Stimulated activated CD8-positive, alpha-beta memory T cell treated with anti-CD3 and anti-CD28 coated beads, Interleukin-15, amount 100 ng/mL, for 1 hour (primary cell): ENCODE measurements around the gene PBRM1.

Experiments
- DNase-seq: peaks from one replicate; pipeline ENCODE4 v3.0.0-alpha.2; 2020; ENCODE audit warnings: low read depth

Gene PBRM1

DNA sequence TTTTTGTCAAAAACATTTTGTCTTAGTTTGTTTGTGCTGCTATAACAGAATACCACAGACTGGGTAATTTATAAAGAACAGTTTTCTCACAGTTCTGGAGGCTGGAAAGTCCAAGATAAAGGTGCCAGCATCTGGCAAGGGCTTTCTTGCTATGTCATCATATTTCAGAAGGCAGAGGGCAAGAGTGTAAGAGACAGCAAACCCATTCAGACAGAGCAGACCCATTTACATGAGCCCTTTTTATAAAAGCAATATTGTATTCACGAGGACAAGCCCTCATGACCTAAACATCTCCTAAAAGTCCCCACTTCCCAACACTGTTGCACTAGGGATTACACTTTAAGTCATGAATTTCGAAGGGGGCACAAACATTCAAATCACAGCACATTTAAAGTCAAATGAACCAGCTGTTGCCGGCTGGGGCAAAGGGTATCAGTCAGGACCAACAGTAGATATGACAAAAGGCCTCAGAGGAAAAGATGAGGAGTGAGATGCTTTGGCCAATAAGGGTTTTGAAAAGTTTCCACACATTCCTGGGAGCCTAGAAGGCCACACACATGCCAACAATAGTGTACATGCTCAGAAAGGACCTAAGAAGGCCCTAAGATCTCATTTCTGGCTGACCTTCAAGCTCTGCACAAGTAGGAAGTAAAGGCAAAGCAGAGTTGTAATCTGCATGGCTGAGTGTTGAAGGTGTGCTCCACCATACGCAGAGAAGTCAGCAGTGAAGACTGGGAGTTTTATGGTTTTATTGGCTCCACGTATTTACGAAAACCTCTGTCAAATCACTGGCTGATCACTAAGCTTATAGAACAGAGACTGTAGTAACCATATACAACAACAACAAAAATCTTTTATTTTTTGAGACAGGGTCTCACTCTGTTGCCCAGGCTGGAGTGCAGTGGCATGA lies 111.4 kb downstream of the PBRM1 start:
- no peak for DNase-seq

DNA sequence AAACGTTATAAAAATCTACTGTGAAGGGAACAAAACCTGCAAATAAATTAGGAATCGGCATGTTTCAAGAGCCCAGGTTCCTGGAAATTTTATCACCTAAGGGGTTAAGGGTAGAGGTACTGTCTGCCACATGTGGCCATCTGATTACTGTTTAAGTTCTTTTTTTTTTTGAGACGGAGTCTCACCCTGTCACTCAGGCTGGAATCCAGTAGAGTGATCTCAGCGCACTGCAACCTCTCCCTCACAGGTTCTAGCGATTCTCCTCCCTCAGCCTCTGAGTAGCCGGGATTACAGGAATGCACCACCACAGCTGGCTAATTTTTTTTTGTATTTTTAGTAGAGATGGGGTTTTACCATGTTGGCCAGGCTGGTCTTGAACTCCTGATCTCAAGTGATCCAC lies 113.5 kb downstream of the PBRM1 start:
- DNase-seq = no peak

DNA sequence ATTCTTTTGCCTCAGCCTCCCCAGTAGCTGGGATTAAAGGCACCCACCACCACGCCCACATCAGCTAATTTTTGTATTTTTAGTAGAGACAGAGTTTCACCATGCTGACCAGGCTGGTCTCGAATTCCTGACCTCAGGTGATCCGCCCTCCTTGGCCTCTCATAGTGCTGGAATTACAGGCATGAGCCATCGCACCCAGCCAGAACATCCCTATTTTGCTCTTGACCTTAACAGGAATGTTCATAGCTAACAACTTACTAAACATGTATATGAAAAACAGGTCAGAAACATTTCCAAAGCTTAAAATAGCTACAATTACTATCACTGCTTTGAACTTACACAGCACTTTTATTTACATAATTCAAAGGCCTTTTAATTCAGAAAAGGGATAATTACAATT lies 115.6 kb downstream of the PBRM1 start:
- DNase-seq = no peak

DNA sequence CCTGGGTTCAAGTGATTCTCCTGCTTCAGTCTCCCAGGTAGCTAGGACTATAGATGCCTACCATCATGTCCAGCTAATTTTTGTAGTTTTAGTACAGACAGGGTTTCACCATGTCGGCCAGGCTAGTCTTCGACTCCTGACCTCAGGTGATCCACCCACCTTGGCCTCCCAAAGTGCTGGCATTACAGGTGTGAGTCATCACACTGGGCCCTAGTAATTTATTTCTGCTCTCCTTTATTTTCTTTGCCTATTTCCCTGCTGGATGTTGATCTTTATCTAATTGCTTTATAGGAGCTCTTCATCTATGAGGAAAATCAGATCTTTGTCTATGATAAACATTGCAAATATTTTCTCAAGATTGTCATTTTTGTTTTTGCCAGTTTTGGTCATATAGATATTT lies 117.6 kb downstream of the PBRM1 start:
- DNase-seq = no peak

DNA sequence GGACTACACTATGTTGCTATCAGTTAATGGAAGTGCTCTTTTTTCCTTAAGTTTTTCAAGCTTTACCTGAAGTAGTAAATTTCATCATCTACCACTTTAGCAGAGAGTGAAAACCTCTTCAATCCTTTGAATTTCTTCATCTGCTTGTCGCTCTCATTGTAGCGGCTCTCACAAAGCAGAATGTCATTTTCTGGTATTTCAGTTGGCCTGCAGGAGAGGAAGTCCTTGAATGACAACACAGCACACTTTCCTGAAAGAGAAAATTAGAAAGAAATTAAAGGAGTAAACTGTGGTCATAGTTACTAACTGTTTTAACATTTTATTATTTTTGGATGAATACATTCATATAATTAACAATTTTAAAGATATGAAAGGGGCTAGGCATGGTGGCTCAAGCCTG lies 121.7 kb downstream of the PBRM1 start:
- DNase-seq = no peak

DNA sequence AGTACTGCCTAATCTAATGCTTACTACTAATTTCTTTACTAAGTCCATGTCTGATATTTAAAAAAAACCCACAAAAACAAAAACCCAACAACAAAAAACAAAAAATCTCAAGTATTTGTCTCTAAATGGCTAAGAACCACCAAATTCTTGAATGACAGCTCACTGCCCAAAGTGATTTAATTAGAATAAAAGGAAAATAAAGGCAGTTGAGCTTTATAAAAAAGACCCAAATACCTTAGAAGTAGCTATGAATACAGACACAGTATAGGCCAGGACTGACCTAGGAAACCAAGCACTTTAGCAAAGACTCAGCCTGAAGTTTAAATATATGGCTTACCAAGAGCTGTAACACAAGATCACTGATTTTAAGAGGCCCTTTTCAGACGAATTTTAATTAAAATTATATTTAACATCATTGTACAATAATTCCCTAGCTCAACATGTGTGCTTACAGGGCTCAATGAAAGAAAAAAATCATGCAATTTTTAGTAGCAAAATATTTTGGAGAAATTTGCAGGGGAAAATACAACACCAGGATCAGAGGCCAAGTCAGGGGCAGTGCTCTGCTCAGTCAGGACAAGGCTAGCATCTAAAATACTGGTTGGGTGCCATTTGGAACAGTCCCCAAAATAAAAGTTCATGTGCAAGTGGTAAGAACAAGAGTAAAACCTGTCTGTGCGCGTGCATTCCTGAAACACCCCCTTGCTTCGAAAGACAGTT lies 124.5 kb downstream of the PBRM1 start:
- DNase-seq = no peak

DNA sequence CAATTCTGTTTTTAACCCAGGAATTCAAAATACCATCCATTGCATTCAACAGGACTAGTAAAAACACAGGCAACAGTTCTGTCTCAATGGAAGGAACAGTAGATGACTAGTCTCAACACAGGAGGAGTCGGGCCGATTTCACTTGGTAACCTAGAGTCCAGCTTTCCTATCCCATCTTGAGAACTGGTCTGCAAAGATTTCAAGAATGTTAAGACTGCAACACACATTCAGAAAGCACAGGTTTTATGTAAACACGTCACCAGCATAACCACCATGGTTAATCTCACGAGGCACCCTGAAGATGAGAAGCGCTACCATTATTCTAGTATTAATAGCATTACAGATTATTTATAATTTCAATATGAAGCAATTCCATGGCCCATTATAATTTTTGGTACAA lies 127.3 kb downstream of the PBRM1 start:
- DNase-seq = no peak

DNA sequence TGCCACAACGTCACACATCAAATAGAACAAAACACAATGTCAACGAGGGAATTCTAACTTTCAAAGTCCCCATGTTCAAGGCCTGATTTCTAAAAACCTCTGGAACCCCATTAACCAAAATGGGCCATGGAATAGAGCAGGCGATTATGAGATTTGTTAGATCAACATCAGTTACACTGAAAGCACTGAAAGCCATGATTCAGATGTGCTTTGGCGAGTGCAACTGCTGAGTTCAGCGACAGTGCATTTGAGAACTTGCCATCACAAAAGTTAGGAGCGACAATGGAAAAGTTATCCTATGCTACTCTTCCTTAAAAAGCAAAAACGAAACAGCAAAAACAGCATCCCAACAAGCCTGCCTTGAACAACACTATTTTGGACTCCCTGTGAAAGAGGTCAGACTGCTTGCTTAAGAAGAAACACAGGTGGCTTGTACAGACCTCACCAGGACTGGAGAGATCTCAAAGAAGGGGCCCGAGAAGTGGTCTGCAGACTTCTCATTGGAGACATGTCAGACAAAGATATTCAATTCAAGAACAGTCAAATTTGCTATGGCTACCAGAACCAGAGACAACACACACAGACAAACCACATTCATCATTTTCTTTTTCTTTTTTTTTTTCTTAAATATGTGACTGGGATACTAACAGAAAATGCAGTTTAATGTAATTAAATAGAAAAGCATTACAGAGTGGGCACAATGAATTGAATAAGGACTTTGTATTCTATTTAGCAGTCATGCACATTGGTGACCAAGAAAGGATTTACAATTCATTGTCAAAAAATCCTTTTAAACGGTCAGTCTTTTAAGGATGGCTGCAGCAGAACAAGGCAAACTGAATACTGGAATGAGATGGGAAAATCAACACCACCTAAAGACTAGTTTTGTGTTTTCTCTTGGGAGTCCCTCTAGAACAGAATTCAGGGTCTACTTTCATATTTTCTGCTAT lies 128.4 kb downstream of the PBRM1 start:
- DNase-seq = no peak

DNA sequence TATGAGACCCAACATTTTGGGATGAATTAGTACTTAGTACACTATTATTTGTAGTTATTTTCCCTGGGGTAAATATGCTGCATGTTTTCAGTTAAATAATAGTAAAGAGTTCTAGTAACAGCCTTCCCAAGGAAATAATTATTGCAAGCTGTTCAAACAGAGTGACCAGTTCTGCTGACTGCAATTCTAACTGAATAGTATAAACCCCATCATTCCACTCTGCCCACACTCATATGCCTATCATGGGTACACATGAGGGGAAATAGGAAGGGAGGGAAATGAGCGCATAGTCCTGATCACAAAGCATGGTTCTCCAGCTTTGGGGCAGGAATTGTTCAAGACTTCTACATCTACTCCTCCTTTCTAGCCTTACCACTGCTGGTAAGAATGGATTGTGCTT lies 130.7 kb downstream of the PBRM1 start:
- DNase-seq = no peak

DNA sequence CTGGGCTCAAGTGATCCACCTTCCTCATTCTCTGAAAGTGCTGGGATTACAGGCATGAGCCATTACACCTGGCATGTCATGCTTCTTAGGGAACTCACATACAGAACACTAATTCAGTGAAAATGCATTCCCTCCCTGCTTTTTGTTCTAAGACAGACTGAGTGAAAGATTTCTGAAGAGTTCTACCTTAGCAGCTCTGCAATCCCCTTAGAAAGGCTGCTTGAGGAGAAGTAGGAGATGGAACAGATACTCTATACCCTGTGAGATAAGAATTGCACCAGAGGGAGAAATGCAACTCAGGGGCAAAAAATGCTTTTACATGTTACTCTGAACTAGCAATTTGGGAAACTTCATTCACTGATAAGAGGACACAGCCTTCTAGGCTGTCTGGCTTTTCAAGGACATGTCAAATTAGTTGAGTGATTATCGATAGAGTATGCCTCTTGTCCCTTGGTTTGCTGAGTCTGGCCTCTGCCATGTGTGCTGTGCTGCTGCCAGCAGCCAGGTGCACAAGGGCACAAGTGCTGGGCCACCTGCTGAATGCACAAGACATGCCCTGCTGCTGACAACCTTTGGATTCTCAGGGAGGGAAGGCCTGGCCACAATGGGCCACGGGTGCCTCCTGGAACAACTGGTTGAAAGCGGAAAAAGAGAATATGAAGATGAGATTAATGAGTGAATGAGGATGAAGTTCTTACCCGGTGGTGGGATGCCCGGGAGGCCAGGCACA lies 131.5 kb downstream of the PBRM1 start:
- DNase-seq = no peak

DNA sequence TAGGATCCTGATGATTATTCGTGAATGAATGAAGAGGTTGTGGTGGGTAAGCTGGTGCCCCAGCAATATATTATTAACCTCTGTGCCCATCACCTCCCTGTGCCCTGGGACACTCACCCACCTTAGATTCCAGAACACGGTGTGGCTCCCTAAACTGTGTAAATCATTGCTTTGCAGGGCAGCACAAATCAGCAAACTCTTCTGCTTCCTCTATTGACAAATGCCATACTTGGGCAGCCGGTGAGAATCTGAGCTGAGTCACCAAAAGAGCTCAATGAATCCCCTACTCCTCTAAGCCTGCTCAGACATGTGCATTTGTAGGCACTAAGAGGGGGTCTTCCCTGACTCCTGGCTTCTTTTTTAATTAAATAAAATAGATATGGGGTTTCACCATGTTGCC lies 133.6 kb downstream of the PBRM1 start:
- no peak for DNase-seq

DNA sequence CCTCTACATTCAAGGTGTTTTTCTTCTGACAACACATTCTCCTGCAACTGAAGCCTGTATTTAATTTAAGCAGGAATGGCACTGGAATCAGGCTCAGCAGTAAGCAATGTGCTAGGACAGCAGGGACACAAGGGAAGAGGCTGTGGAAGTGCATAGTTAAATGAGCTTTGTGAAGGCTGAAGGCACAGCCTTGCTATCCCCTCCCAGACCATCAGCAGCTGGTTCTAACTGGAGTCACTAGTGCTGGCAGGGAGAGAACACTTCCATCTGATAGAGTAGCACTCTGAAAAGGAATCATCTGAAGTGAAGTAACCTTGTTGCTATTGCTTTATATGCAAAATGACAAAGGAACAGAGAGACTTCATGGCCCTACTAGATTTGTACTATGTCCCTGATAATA lies 134.6 kb downstream of the PBRM1 start:
- no peak for DNase-seq

DNA sequence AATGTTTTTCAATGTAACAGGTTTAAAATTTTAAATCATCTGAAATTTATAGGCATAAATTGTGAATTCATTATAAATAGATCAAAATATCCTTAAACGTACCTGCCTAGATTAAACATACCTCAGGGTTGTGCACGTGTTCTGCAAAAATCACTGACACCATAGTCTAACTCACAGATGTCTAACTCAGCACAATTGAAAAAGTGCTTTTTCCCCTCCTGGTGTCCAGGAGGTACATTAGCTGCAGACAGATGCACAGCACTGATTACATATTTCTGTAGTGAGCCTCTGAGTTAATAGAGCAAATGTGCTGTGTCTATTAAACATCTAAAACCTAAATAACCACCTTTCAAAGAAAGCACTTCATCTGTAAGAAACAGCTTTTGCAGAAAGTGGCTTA lies 138.6 kb downstream of the PBRM1 start:
- DNase-seq = no peak

DNA sequence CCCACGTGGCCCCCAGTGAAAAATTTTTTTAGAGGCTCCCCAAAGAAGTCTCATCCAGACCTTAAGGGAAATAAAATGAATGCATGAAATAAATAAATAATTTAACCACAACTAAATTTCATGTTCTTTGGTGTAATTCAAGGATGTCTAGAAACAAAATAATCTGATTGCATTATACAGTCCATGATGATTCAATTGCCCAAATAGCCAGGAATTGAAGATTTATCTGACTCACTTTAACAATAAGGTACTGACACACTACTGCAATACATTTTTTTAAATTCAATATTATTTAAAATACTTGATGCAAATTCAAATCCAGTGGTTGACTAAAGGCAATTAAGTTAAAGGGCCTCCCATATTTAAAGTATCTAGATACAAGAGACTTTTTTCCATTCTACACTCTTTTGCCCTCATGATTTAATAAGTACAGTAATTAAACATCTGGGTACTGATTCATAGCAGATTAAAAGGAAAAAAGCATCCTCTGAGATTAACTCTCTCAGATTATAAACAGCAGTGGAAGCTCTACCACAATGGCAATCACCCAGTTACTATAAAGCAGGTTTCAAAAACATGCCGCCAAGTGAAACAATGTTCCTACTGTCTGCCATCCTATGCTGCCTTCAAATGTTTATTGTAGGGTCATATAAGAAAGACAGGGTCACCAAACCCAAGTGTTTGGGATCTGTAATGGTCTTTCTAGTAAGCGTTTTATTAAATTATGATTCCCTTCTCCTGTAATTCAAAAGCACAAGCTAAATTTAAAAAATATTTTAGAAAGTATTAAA lies 139.4 kb downstream of the PBRM1 start:
- no peak for DNase-seq

DNA sequence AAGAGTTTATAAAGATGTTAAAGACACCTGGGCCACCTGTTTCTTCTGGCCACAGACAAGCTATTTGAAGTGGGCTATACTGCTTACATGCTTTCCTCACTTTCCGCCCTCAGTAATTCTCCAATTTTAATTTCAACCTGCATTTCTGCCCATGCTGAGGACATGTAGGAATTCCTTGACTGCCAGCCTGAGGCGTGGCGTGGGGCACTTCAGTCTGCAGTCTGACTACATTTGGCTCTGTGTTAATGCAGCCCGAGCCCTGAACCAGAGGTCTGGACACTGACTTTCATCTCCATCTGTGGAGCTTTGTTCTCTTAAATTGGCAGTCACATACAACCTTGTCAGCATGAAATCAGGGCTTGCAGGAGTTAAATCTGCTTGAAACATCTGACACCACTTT lies 140.8 kb downstream of the PBRM1 start:
- no peak for DNase-seq

DNA sequence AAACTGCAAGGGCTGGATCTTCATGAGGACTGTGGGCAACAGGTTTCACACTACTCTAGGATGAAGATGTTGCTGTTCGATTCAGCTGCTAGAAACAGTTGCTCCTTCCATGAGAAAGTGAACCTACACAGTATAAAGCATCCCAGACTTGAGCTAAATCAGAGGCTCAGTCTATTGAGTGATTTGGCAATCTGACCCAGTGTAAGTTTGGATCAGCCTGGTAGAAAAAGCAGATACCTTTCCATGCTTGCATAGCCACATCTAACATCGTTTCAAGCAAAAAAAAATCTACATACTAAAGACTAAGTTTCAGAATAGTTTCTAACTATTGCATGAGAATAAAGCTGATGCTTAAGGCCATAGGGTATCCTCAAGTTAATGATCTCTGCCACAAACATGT lies 144.7 kb downstream of the PBRM1 start:
- no peak for DNase-seq

DNA sequence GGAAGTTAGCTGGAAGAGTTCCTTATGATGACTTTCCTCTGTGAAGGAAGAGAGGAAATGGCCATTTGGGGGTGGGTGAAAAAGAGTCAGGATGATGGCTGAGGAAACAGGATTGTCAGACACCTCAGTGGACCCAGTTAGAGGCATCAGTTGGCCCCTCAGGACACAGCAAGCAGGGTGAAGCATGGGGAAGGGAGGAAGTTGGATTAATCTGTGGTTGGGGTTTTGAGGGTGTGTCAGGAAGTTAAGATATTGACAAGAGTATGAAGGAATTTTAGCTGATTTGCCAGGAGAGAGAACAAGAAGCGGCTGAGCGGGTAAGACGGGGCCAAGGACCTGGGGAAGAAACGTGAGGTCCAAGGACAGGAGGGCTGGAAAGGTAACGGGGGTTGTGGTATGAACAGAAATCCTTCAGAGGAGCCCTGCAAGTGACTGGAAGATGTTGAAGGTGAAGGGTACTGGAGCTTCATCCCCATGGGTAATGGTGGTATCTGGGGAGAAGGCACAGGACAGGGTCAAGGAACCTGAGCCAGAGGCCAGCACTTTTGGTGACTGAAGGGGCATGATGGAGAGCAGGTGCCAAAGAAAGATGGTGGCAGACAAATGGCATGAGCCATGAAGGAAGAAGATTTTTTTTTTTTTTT lies 146.6 kb downstream of the PBRM1 start:
- DNase-seq = no peak

DNA sequence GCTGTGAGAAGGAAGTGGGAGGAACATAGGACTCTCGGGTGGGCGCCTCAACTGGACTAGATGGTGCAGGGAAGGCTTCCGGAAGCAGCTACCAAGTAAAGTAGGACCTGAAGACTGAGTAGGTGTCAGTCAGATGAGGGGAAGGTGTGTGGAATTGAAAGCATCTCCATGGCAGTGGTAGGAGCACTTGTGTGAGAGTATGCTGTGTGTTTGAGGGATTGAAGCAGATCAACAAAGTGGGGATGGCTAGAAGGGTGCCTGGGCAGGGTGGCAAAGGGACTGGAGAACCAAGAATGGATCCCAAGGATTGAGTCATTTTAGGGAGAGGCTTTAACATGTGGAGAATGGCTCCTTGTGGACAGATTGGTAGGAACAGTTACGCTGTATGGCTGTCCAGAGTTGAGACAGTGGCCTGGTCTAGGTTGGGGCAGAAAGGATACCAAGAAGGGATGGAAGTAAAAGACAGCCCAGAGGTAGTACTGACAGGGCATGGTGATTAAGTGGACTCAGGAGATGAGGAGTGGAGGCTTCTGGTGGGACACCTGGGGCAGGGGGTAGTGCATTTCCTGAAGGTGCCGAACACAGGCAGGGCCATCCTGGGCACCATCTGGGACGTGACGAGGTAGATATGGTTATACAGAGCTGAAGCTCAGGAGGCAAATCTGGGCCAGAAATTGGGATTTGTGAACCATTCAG lies 147.8 kb downstream of the PBRM1 start:
- DNase-seq = no peak

DNA sequence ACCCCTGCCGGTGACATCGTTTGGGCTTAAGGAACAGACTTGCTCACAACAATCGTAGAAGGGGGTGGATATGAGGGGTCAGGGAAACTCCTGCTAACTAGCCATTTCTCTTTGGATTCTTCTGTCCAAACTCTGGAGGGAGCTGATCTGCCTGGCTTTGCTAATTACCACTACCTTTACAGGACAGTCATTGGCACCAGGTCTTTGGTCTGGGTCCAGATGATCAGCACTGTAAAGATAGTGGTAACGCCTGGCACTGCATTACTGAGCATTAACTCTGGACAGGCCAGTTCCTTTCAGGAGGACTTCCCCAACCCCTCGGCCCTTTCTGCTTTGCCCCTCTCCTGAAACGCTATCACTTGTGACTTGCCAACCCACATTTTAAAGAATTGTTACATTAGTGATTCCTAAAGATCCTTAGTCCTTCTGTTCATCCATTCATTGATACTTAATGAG lies 148.5 kb downstream of the PBRM1 start:
- no peak for DNase-seq
